ENCODE results near the gene NLRX1.

Gene NLRX1

DNA sequence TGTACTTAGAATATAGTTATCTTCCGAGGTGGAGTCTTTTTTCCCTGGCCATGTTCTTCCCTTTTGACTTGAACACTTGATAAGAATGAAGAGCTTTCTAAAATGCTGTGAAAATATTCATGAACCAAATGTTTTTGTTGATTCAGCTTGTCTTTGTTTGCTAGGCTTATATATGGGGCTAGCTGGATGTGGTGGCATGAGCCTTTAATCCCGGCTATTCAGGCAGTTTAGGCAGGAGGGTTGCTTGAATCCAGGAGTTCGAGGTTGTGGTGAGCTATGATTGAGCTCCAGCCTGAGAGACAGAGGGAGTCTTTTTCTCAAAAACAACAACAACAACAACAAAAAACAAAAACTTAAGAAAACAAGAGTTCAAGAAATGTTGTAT, 60.8 kb downstream of the NLRX1 start:
- no peak for DNase-seq (ENCODE audit: low read depth)
- no peak overlapping the region for H3K4me3 ChIP-seq (replicated peaks; ENCODE audit: low read depth, low read length)
- TF ChIP-seq, protein P1, sequence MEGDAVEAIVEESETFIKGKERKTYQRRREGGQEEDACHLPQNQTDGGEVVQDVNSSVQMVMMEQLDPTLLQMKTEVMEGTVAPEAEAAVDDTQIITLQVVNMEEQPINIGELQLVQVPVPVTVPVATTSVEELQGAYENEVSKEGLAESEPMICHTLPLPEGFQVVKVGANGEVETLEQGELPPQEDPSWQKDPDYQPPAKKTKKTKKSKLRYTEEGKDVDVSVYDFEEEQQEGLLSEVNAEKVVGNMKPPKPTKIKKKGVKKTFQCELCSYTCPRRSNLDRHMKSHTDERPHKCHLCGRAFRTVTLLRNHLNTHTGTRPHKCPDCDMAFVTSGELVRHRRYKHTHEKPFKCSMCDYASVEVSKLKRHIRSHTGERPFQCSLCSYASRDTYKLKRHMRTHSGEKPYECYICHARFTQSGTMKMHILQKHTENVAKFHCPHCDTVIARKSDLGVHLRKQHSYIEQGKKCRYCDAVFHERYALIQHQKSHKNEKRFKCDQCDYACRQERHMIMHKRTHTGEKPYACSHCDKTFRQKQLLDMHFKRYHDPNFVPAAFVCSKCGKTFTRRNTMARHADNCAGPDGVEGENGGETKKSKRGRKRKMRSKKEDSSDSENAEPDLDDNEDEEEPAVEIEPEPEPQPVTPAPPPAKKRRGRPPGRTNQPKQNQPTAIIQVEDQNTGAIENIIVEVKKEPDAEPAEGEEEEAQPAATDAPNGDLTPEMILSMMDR (IDR thresholded peaks at IDR 0.05; ENCODE audit: low read length, missing control alignments), result no peak

DNA sequence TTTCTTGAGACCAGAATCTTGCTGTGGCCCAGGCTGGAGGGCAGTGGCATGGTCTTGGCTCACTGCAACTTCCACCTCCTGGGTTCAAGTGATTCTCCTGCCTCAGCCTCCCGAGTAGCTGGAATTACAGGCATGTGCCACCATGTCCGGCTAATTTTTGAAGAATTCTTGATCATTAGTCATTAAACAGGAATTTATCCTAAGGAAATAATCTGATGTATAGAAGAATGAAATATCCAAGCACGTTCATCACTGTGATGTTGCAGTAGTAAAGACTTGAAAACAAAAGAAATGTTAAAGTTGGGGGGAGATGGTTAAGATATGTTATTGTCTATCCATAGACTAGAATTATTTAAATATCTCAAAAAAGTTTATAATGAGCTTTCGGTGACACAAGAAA, 61.2 kb downstream of the NLRX1 start:
- no peak for DNase-seq (ENCODE audit: low read depth)
- no peak overlapping the region for H3K4me3 ChIP-seq (replicated peaks; ENCODE audit: low read depth, low read length)
- TF ChIP-seq, protein P1 (IDR thresholded peaks at IDR 0.05; ENCODE audit: low read length, missing control alignments), result no peak

All from fibroblast of pulmonary artery (primary cell).